ENCODE data around the gene AMBN. TPM values are rescaled to one million over a fixed set of nuclear protein-coding genes. Genes with fewer than 3 reads are reported as not detected.
"Not testable (repeated sequence)": the region's sequence is repeated elsewhere in the genome, so short reads cannot be mapped to it uniquely, and the experiment has no call there.

AMBN gene
- total RNA-seq, 1 donor from 2014 or later, result not detected

- no peak for TF ChIP-seq CTCF (conservative IDR thresholded peaks at IDR 0.05; ENCODE audit: low read depth, low read length)
These were observed 42.4 kb downstream of the AMBN start for GRCh38 chr4:70634482-70634881.

DNA sequence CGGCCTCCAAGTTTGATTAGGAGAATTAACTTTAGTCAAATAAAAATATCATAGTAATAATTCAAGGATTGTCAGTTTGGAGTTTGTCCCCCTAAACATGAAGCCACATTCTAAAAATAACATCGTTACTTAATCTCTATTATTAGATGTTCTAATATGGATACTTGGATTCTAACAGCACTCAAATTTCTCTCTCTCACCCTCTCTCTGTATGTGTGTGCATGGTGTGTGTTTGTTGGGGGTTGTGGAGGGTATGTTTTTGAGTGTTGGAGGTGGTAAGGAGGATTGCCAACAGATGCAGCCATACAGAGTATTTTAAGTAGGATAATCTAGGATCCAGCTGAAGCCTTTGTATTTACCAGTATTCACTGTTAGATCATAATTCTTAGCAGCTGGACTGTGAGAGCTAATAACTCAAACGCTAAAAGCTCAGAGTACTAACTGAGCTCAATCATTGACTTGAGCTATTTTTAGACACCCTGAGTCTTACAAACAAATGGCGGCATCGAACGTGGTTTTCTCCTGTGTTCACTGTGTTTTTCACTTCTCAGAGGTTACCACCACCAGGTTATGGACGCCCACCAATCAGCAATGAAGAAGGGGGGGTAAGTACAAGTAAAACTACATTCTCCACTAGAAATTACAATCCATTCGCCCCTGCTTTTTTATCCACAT, 45.3 kb downstream of the AMBN start:
- TF ChIP-seq CTCF (conservative IDR thresholded peaks at IDR 0.05; ENCODE audit: low read depth, low read length), result no peak
- DNase-seq (ENCODE audit: low read depth), result peak; percentile 50
- peak overlapping the region; percentile 43 for H3K4me3 ChIP-seq (ENCODE audit: low read depth, low read length)

More at GRCh38 chr4:70634482-70634881, 42.4 kb downstream of the AMBN start:
- H3K4me3 ChIP-seq (ENCODE audit: low read depth, low read length), result no peak overlapping the region
- DNase-seq (ENCODE audit: low read depth), result no peak

- DNase-seq (ENCODE audit: low read depth), result no peak
- H3K4me3 ChIP-seq (ENCODE audit: low read depth, low read length), result no peak overlapping the region
- no peak for TF ChIP-seq CTCF (conservative IDR thresholded peaks at IDR 0.05; ENCODE audit: low read depth, low read length)
These were observed 48.1 kb downstream of the AMBN start for GRCh38 chr4:70640192-70640591.

GRCh38 chr4:70650741-70651140, 58.7 kb downstream of the AMBN start:
- DNase-seq (ENCODE audit: low read depth); H3K4me3 ChIP-seq (ENCODE audit: low read depth, low read length): not testable (repeated sequence)

GRCh38 chr4:70651864-70652506, 59.9 kb downstream of the AMBN start:
- peak; percentile 52 for TF ChIP-seq CTCF (conservative IDR thresholded peaks at IDR 0.05; ENCODE audit: low read depth, low read length)
- no peak overlapping the region for H3K4me3 ChIP-seq (ENCODE audit: low read depth, low read length)
- DNase-seq (ENCODE audit: low read depth), result no peak

GRCh38 chr4:70654605-70655011, 62.6 kb downstream of the AMBN start:
- no peak for TF ChIP-seq CTCF (conservative IDR thresholded peaks at IDR 0.05; ENCODE audit: low read depth, low read length)
- no peak for DNase-seq (ENCODE audit: low read depth)
- no peak overlapping the region for H3K4me3 ChIP-seq (ENCODE audit: low read depth, low read length)

Other genes starting within 250 kb of the AMBN start
- gene SMR3A, start 231.5 kb upstream of the AMBN start, total RNA-seq, result not detected in 2 replicates
- gene SMR3B, start 209.1 kb upstream of the AMBN start, total RNA-seq, result not detected in 2 replicates
- gene OPRPN, start 194.3 kb upstream of the AMBN start, total RNA-seq, result not detected in 2 replicates
- not detected in 2 replicates for gene MUC7, start 120.1 kb upstream of the AMBN start, total RNA-seq
- not detected in 2 replicates for gene AMTN, start 73.7 kb upstream of the AMBN start, total RNA-seq
- 0.14 and 0.23 TPM in 2 replicates for gene ENAM, start 36.5 kb downstream of the AMBN start, total RNA-seq
- gene JCHAIN, start 74.3 kb downstream of the AMBN start, total RNA-seq, result 0.29 TPM in 1 of 2 replicates, not detected in the other
- gene UTP3, start 96.3 kb downstream of the AMBN start, total RNA-seq, result 28.0 and 29.0 TPM in 2 replicates
- gene RUFY3, start 129.7 kb downstream of the AMBN start, total RNA-seq, result 22.9 and 24.9 TPM in 2 replicates
- gene GRSF1, start 247.6 kb downstream of the AMBN start, total RNA-seq, result 89.1 and 97.3 TPM in 2 replicates

Data from epithelial cell of proximal tubule (primary cell).